H1 (cell line): ENCODE measurements around the gene FGF12.

Experiments used
- CBX8 ChIP-seq: fragments of 300-800, 300-1000 bp; sonication (generic); IDR thresholded peaks from 2 replicates; pipeline ENCODE4 v1.7.1; 2016; ENCODE audit warnings: low read depth, low read length, borderline replicate concordance
- CHD1 ChIP-seq: IDR thresholded peaks from 2 replicates; pipeline ENCODE4 v1.6.1; 2012; ENCODE audit warnings: low read depth, low read length, improper control_type of control experiment
- CTCF ChIP-seq, 3 experiments: IDR thresholded peaks; 1 replicate in 2 of 3; 2 replicates in 1 of 3; pipeline versions ENCODE4 v1.5.1 to v1.6.1; 2011; ENCODE audit warnings: low read length in 3 of 3, mild to moderate bottlenecking in 3 of 3, inconsistent platforms in 2 of 3, low read depth in 1 of 3, moderate library complexity in 1 of 3; ENCODE audit not compliant: insufficient read depth in 1 of 3; ENCODE audit errors: control extremely low read depth in 1 of 3
- EP300 ChIP-seq, 2 experiments: IDR thresholded peaks; 1 replicate in 1 of 2; 2 replicates in 1 of 2; pipeline ENCODE4 v1.6.1; 2011 to 2012; ENCODE audit warnings: low read depth in 2 of 2, low read length in 2 of 2, mild to moderate bottlenecking in 2 of 2, borderline replicate concordance in 1 of 2, inconsistent platforms in 1 of 2, moderate library complexity in 1 of 2
- EZH2 ChIP-seq: fragments of 200-600 bp; sonication (generic); IDR thresholded peaks from 2 replicates; pipeline ENCODE4 v1.7.1; 2012; ENCODE audit warnings: low read depth, mild to moderate bottlenecking, moderate library complexity, low read length, inconsistent platforms; ENCODE audit not compliant: severe bottlenecking
- FOSL1 ChIP-seq: IDR thresholded peaks from 2 replicates; pipeline ENCODE4 v1.6.1; 2011; ENCODE audit warnings: mild to moderate bottlenecking, low read depth, low read length, moderate library complexity; ENCODE audit not compliant: insufficient read depth
- MAX ChIP-seq: IDR thresholded peaks from 2 replicates; pipeline ENCODE4 v1.6.1; 2012; ENCODE audit warnings: inconsistent platforms
- PHF8 ChIP-seq: fragments of 200-600 bp; sonication (generic); conservative IDR thresholded peaks from 2 replicates; pipeline ENCODE4 v1.7.1; 2012; ENCODE audit warnings: low read depth, mild to moderate bottlenecking, inconsistent platforms, low read length, moderate library complexity
- POLR2A ChIP-seq, 2 experiments: IDR thresholded peaks; 1 replicate in 1 of 2; 2 replicates in 1 of 2; pipeline ENCODE4 v1.6.1; 2011; ENCODE audit warnings: low read depth in 2 of 2, low read length in 2 of 2, mild to moderate bottlenecking in 2 of 2; ENCODE audit errors: control extremely low read depth in 1 of 2
- POLR2AphosphoS5 ChIP-seq: IDR thresholded peaks from 2 replicates; pipeline ENCODE4 v1.6.1; 2011; ENCODE audit warnings: low read depth, low read length
- RAD21 ChIP-seq, 2 experiments: IDR thresholded peaks in 1 of 2; conservative IDR thresholded peaks in 1 of 2; 2 replicates each; pipeline ENCODE4 v1.6.1; 2011; ENCODE audit warnings: low read depth in 2 of 2, low read length in 2 of 2, improper control_type of control experiment in 1 of 2, inconsistent platforms in 1 of 2, mild to moderate bottlenecking in 1 of 2, moderate library complexity in 1 of 2
- SP1 ChIP-seq: IDR thresholded peaks from 2 replicates; pipeline ENCODE4 v1.6.1; 2011; ENCODE audit warnings: low read depth, low read length
- SP4 ChIP-seq: IDR thresholded peaks from 2 replicates; pipeline ENCODE4 v1.6.1; 2012; ENCODE audit warnings: low read length, inconsistent platforms
- ZNF274 ChIP-seq: IDR thresholded peaks from 2 replicates; pipeline ENCODE4 v1.7.0; 2012; ENCODE audit warnings: low read length, borderline replicate concordance; ENCODE audit errors: extremely low read depth

GRCh38 chr3:192122832-192123594 lies 604.3 kb downstream of the FGF12 start:
- TF ChIP-seq CTCF (IDR thresholded peaks at IDR 0.05; ENCODE audit: control extremely low read depth in 1 of 3, insufficient read depth in 1 of 3, low read depth in 1 of 3, low read length in 3 of 3): no peak
- TF ChIP-seq POLR2AphosphoS5: no peak
- no peak for TF ChIP-seq POLR2A (IDR thresholded peaks at IDR 0.05; ENCODE audit: control extremely low read depth in 1 of 2, low read depth in 2 of 2, low read length in 2 of 2)
- no peak for TF ChIP-seq SP1
- TF ChIP-seq PHF8: no peak
- TF ChIP-seq RAD21 (IDR thresholded peaks at IDR 0.05 in 1 of 2, conservative IDR thresholded peaks at IDR 0.05 in 1 of 2; ENCODE audit: low read depth in 2 of 2, low read length in 2 of 2): no peak
- no peak for TF ChIP-seq CBX8
- no peak for TF ChIP-seq MAX
- no peak for TF ChIP-seq SP4
- TF ChIP-seq FOSL1: no peak
- TF ChIP-seq CHD1: no peak
- no peak for TF ChIP-seq EZH2
- TF ChIP-seq ZNF274: no peak
- no peak for TF ChIP-seq EP300 (IDR thresholded peaks at IDR 0.05; ENCODE audit: borderline replicate concordance in 1 of 2, low read depth in 2 of 2, low read length in 2 of 2)
